ENCODE measurements around the gene TJP2.

Gene TJP2

GRCh38 chr9:69173891-69174615 lies at the start of gene TJP2:
TSS of gene TJP2 (plus strand) at chr9:69174277. CDS start at chr9:69174373, 96 bp downstream.
- peak; percentile 55 for DNase-seq

GRCh38 chr9:69130456-69131441 lies 43.3 kb upstream of the TJP2 start:
- DNase-seq, result peak; percentile 66

- DNase-seq, result peak; percentile 89
These were observed 42.4 kb upstream of the TJP2 start for GRCh38 chr9:69131682-69132081.

DNA sequence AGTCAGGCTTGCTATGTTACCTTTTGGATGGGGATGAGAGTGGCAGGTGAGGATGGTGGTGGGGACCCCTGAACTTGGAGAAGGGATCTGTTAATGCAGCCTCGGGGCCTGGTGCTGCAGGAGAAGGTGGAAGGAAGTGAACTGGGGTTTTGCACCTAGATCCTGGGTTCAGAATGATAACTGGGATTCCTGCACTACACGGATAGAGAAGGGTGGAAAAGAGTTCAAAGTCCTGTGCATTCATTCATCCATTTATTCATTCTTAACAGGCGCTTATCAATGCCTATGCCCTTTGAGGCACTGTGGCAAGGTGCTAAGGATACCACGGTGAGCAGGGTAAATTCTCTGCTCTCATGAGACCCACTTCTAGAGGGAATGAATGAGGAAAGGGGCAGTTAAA lies 41.7 kb upstream of the TJP2 start:
- DNase-seq, result no peak

- no peak for DNase-seq
These were observed 39.7 kb upstream of the TJP2 start for GRCh38 chr9:69134412-69134811.

- DNase-seq, result no peak
These were observed 37.9 kb upstream of the TJP2 start for GRCh38 chr9:69136185-69136584.

- DNase-seq, result no peak
These were observed 37.3 kb upstream of the TJP2 start for GRCh38 chr9:69136779-69137178.

GRCh38 chr9:69137311-69137710 lies 36.8 kb upstream of the TJP2 start:
- DNase-seq, result no peak

GRCh38 chr9:69139596-69139995 lies 34.5 kb upstream of the TJP2 start:
- DNase-seq, result no peak

DNA sequence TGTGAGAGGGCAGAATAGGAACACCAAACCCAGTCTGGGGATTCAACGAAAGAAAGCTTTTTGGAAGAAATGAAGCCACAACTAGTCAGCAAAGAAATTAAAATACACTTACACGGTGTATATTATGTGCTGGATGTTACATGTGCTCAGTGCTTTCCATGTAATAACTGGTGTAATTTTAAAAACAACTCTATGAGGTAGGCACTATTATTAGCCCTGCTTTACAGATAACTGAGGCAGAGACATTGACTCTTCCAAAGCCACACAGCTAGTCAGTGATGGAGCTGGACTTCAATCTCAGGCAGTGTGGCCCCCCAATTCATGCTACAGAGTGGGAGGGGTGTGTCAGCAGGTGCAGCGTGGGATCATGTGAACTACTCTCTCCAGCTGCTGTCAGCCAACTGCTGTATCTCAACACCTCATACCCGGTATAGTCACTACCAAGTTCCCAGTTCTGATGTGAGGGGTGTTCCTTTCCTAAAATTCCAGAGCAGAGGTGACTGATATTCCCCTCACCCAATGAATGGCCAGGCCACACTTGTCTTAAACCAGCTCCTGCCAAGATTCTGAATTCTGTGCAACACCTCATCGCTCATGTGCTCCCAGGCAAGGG lies 33.8 kb upstream of the TJP2 start:
- DNase-seq, result no peak

DNA sequence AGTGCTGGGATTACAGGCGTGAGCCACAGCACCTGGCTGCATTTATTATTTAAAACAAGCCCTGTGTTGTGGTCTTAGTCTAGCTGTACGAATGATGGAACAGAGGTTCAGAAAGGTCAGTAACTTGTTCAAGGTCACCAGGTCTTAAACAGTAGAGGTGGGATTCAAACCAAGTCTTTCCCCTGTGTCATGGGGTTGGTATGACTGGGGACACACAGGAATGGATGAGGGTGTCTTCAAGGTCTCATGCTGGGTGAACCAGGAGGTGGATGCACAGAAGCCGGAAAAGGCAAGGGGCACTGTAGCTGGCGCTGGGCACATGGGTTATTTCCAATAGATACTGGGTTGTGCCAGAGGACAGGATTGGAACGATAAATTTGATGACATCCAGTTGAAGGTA lies 32.2 kb upstream of the TJP2 start:
- no peak for DNase-seq

GRCh38 chr9:69143291-69143690 lies 30.8 kb upstream of the TJP2 start:
- no peak for DNase-seq

DNA sequence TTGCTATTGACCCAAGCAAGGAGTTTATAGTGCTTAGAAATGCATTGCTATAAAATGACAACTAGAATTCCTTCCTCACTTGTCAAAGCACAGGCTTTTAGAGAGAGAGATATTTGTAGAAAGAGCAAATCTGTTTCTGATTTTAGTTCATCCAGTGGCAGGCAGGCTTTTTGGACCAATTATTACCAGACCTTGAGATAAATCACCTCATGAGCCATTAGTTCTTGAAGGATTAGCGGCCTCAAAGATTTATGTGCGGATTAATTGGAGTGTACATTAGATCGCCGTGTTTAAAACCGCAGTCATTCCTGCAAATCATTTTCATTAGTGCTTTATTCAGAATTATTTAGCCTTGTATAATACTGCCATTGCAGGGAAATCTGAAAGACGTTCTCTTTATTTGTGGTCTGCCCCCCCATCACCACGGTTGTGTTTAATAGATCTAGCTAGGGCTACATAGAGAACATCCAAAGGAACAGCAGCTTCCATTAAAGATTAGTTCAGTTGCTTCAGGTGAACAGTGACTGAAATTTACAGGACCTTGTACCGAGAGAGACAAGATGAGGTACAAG lies 28.8 kb upstream of the TJP2 start:
- no peak for DNase-seq

- DNase-seq, result no peak
These were observed 26.8 kb upstream of the TJP2 start for GRCh38 chr9:69147041-69147834.

- DNase-seq, result peak; percentile 15
These were observed 24.7 kb upstream of the TJP2 start for GRCh38 chr9:69149321-69149807.

GRCh38 chr9:69151506-69151905 lies 22.6 kb upstream of the TJP2 start:
- DNase-seq, result no peak

DNA sequence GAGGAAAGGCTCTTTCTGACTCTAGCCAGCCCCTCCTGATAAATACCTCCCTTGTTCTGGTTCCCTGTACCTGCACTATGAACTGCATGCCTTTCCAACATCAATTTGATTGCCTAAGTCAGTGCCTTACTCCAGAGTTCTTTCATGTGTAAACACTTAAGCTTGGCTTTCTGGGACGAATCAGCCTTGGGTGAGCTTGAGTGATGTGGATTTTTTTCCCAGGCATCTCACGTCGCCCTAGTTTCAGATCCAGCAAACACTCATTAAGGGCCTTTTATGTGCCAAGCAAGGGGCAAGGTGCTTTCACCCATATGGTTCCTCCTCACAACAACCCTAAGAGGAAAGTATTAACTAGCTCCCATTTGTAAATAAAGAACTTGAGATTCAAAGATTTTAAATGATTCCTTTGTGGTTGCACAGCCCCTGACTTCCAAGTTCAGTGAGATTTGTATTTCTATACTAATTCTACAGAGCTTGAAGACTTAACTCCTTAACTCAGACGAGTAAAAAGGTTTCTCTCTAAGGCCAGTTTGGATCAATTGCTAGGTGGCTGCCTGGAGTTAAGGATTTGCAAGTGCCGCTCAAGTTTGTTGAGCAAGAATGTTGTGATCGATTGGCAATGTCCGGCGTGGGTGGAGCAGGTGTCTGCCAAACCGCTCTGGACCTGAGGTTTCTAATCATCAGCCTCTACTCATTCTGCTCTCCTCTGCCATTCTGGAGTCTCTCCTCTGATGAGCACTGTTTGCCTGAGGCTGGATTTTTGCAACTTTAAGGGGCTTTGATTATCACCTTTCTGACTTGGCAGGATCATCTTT lies 20.2 kb upstream of the TJP2 start:
- DNase-seq, result no peak

DNA sequence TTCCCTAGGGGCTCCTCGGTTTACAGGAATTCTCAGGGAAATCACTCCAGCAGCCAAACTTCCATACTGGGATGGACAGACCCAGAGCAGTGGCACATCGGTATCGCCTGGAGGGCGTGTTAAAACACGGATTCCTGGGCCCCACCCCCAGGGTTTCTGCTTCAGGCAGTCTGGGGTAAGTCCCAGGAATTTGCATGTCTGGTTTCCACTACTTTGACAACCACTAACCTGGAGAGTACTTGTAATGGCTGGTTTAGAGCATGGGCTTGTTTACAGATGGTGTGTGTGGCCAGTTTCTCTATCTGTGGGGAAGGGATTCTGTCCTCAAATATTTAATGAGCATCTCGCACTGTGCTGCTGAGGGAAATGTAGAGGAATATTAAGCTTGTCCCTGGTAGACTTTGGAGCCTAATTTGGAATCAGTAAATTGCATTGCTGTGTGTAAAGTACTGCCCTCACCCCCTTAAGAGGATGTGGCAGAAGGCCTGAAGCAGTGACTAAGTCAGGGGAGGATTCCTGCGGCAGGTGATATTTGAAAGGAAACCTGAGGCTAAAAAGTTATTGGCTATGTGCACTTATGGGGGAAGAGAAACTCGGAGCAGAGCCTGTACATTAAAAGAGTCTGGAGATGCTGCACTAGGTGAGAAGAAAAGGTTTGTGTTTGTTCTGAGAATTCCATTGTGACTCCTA lies 18.6 kb upstream of the TJP2 start:
- peak; percentile 24 for DNase-seq

DNA sequence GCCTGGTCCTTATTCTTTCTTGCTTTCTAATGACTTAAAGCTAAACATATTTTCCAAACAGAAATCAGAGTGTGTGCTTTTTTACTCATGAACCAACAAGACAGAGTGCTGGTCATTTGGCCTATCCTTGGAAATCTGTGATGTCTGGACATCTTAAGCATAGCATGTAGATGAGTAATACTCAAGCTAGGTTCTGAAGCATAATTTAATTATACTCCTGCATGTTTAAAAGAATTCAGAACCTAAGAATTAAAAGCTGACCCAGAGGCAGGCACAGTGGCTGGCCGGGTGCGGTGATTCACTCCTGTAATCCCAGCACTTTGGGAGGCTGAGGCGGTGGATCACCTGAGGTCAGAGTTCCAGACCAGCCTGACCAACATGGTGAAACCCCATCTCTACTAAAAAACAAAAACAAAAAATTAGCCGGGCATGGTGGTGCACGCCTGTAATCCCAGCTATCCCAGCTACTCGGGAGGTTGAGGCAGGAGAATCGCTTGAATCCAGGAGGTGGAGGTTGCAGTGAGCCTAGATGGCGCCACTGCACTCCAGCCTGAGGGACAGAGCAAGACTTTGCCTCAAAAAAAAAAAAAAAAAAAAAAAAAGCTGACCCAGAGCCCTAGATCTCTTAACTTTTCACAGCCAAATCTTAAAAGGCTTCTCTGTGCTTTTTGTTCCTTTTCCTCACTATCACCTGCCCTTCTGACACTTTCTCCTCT lies 16.2 kb upstream of the TJP2 start:
- DNase-seq, result peak; percentile 59

DNA sequence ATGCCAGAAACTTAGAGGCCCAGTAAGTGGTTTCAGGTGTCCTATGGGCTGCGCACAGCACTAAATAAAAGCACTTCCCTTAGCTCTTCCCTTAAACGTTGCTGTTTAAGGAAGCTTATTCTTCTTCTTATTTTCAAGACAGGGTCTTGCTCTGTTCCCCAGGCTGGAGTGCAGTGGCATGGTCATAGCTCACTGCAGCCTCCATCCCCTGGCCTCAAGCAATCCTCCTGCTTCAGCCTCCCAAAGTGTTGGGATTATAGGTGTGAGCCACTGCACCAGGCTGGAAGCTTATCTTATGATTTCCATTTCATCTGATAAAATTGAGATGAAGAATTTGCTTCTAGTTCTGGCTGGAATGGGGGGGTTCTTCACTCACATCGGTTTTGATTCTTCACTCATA lies 15.6 kb upstream of the TJP2 start:
- no peak for DNase-seq

All from NCI-H226 (cell line).